ENCODE data around the gene GLT8D1.

GLT8D1 gene

GRCh38 chr3:52710512-52710911 is 4.9 kb upstream of the GLT8D1 start:
- DNase-seq: no peak

- no peak for DNase-seq
These were observed 2.0 kb upstream of the GLT8D1 start for GRCh38 chr3:52707585-52707984.

DNA sequence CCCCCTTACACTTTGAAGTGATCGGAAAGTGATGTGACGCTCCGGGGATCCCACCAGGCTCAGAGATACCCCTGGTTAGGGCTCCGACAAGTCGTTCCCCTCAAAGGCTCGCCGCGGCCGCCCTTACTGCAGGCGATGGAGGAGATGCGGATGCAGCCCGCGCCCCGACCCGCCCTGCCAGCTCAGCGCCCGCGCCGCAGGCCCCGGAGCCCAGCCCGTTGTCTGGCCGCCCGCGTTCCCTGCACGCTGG is 228 bp downstream of the GLT8D1 start:
- no peak for DNase-seq

DNA sequence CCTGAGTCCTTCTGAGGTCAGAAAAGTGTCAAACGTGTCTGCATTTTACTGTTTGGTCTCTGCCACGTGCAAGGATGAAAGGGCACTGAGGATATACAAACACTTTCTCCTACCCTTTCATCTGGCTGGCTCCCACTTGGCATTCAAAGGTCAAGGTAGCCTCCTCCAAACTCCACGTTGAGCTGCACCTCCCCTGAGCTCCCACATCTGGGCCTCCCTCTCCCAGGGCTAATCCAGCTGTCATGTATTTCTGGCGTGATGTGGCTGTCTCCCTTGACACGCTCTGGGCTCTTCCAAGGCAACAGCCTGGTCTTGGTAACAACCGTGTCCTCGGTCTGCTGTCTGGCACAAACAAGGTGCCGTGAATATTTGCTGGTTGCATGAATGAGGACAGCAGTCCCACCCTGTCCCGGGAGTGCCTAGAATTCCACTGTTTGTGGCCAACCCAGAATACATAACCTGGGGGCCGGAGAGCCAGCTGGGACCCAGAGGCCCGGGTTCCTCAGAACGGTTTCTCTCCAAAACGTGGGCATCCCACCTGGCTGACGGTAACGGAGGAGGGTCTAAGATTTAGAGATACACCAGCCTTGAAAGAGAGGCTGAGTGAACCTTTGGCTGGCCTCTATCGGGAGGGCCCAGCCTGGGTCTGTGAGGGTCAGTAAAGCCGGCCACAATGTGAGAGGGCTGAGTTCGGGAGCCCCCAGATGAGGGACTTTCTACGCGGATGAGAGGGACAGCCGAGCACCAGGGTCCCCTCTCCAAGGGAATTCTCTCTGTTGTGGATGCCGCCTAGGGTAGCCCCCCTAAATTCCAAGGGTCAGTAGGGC is 767 bp downstream of the GLT8D1 start:
- peak; percentile 51 for DNase-seq

DNA sequence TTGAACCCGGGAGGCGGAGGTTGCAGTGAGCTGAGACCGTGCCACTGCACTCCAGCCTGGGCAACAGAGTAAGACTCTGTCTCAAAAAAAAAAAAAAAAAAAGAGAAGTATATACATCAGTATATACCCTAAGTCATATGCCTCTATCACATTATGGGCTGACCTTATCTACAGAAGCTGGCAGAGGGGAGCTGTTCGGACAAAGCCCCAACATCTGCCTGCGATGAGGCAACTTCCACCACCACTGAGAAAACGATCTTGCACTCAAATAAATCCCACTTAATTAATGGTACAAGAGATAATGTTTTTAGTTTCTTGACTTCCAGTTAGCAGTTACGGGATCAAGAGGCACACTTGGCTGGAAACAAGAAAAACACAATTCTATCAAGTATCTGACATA is 2.2 kb downstream of the GLT8D1 start:
- no peak for DNase-seq

DNA sequence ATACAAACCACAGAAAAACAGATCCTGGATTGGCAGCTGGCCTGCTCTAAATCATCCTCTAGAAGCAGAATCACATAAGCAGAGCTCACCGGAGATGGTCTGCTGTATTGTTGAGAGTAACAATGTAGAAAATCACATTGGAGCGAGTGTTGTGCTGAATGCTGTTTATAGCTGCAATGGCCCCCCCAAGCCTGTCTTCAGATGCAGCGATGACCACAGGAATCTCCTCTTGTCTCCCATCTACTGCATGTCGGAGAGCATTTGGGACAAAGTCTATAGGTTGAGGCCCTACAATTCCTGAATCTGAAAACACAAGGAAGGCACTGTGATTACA is 8.0 kb downstream of the GLT8D1 start:
- no peak for DNase-seq

DNA sequence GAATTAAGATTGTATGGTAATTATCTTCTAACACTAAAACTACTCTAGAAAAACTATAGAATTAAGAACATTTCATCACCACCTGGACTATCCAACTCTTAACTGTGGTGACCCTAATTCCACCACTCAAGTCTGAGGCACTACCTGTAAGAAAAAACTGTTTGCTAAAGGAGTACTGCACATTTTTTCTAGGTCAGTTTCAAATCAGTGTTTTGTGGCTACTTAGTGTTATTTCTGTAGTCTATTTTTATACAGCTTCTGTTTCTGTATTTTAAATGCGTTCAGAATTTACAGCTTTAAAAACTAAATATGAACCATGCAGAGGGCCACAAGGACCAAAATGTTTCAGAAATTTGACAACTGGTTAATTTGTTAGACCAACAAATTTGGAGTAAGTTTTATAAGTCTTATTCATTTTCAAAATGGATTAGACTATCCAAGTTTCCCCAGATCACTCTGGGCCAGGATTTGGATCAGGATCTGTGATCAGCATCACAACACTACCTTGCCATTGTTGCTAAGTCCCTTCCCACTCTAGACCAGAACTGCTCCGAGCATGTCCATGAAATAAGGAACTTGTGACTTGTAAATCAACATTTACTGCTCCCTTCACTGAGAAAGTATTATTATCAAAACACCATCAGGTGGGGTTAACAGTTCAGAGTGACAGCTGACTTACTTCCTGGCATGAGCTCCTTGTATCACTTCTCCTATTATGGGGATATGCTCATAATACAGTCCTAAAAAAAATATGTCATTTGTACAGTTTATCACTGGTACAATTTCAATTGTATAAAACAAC is 8.6 kb downstream of the GLT8D1 start:
- DNase-seq: no peak

- DNase-seq: no peak
These were observed 9.6 kb downstream of the GLT8D1 start for GRCh38 chr3:52695798-52696671.

DNA sequence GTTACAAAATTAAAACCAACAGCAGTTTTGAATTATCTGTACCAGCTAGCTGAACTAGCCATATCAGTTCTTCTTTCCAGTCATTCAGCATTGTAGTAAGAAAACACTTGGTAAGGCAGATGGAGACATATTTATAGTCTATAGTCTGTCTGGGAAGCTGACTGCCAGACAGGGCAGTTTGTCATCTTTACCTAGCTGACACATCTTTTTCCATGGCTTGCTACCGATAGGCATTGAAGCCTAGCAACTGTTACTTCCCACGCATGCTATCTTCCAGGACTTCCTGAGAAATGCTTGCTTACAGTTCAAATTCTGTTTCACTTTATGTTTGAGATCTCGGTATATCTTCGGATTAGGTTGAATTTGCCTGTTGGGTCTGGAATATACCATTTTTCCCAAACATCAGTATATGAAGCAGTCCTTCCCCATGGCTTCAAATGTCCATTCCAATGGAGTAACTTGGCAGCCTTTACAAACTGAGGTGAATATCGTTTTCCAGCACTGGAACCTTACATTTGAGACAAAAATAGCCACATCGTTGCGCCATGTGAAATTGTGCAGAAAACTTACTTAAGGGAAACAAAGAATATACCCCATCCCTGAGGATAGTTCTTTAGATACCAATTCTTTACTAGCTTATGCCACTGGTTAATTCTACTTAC is 10.9 kb downstream of the GLT8D1 start:
- DNase-seq: no peak

DNA sequence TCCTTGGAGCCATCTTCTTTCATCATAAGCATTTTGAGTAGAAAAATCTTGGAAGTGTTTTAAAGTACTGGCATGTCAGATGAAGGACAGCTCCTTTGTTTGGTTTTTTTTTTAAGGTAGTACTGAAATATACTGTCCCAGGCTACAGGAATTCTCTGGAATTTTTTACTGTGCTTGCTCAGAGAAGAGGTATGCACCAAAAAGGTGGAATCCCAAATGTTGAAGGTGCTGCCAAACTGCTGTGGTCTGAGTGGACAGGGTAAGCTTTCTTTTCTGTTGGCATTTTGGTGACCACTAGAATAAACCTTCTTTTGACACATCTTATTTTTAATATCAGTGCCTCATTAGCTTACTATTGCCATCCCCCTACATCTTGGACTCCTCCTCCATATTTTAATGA is 12.5 kb downstream of the GLT8D1 start:
- DNase-seq: no peak

DNA sequence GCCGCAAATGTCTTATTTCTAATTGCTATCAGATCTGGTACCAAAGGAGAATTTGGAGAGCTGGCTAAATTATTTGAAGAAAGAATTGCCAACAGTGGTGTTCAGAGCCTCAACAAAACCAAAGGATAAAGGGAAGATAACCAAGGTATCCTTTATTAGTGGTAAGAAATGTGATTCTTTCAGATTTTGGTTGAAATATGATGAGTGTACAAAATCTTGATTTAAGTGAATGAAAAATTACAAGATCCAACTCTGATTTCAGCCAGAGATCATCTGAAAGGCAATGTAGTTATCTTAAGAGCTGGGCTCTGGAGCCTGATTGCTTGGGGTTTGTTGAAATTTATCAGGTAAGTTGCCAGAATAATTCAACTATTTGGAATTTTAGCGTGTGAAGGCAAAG is 15.0 kb downstream of the GLT8D1 start:
- no peak for DNase-seq

GRCh38 chr3:52689151-52689550 is 16.4 kb downstream of the GLT8D1 start:
- DNase-seq: no peak

GRCh38 chr3:52688266-52688665 is 17.3 kb downstream of the GLT8D1 start:
- no peak for DNase-seq

DNA sequence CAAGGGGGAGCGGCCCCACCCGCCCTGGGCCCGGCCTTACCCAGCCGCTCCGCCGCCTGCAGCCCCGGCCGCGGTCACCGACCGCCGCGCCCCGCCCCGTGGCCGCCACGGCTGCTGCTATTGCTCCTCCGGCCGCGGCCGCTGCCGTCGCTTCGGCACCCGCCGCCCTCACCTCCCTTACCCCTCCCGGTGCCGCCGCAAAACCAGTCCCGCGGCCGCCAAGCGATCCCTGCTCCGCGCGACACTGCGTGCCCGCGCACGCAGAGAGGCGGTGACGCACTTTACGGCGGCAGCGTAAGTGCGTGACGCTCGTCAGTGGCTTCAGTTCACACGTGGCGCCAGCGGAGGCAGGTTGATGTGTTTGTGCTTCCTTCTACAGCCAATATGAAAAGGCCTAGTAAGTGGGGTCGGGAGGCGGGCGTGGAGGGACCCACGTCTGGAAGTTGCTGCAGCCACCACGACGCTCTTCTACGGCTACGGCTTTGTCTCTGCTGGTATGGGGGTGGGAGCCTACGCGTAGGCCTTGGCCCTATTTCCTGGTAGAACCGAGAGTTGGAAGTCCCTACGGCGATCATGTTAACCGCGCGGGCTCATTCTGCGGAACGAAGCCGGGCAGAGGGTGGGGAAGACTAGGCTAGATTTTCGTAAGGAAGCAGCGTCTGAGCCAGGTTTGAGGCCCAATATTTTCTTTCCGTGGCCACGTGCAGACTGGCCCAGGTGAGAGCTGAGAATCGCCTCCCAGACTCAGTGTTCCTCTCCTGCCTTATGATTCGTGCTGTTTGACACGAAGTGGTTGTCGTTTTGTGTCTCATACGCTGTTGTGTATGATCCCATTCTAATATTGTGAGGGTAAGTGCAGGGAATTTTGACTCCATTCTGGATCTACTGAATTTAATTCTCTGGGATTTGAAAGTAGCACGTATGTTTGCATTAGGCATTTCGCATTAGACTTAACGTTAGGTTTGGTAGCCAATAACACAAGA is 19.6 kb downstream of the GLT8D1 start, which contains the start of the genes GNL3 and PBRM1:
GNL3 (plus strand) TSS at position 324 of the 983 bp plus-strand sequence; CDS start at position 385, 61 bp downstream.
PBRM1 (minus strand) TSS at position 205 of the 983 bp plus-strand sequence.
- DNase-seq: peak; percentile 96

GRCh38 chr3:52685285-52685708 is 20.3 kb downstream of the GLT8D1 start:
- no peak for DNase-seq

DNA sequence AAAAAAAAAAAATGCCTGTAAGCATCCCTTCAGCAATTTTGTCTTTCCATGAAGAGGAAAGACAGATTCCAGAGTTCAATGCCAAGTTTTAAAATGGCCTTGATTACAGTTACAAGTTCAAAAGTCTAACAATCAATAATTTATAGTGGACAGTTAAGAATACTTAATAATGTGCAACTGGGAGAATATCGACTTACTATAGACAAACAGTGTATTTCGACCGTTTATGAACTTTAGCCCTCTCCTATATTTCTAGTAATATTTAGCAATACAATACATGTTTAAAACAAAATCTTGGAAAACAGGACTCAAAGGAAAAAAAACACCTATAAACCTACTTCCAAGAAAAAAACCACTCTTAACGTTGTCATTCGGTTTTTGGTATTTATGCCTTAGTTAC is 21.4 kb downstream of the GLT8D1 start:
- DNase-seq: no peak

GRCh38 chr3:52683611-52684010 is 22.0 kb downstream of the GLT8D1 start:
- DNase-seq: no peak

- DNase-seq: no peak
These were observed 23.6 kb downstream of the GLT8D1 start for GRCh38 chr3:52682016-52682415.

DNA sequence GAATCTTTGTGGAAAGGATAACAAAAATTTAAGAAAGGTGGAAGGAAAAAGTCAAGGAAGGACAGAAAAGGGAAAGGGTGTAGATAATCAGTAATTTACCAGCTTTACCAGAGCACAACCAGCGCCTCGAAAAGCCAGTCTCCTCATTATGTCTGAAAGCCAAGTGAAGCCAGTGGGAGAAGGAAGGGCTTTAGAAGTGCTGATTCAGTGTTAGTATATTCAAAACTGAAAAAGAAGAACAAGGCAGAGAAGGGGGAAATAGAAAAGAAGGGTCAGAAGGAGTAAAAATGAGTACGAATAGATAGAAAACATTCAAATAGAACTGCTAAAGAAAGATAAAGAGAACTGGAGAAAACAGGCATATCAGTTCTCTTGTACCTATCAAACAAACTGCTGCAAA is 24.0 kb downstream of the GLT8D1 start:
- no peak for DNase-seq

GRCh38 chr3:52679811-52680210 is 25.8 kb downstream of the GLT8D1 start:
- DNase-seq: no peak

GRCh38 chr3:52679199-52679538 is 26.4 kb downstream of the GLT8D1 start:
- DNase-seq: no peak
